Tibial artery (tissue), 4 donors: Measurements from ENCODE around the gene ZSCAN21.

Experiments
- DNase-seq, 2 donors: peaks; one replicate each; pipeline ENCODE4 v3.0.0-alpha.2; 2019
- H3K27ac ChIP-seq, 2 donors: fragments of 200-600 bp; sonication (generic) in 1 of 2; 1 replicate in 1 of 2; 2 replicates in 1 of 2; pipeline ENCODE4 v1.5.1; 2018 to 2019; ENCODE audit warnings: mild to moderate bottlenecking in 1 of 2
- H3K27me3 ChIP-seq, 2 donors: fragments of 200-600 bp; sonication (generic) in 1 of 2; one replicate each; pipeline versions ENCODE4 v1.5.1 to v1.6.0; 2016 to 2019
- H3K36me3 ChIP-seq, 3 donors: fragments of 200-600 bp; sonication (generic) in 2 of 3; one replicate each; pipeline ENCODE4 v1.5.1; 2016 to 2019; ENCODE audit warnings: mild to moderate bottlenecking in 2 of 3
- H3K4me1 ChIP-seq, 4 donors: fragments of 200-600 bp; sonication (generic) in 2 of 4; 1 replicate in 3 of 4; 2 replicates in 1 of 4; pipeline ENCODE4 v1.5.1; 2016 to 2019
- H3K4me3 ChIP-seq, 2 donors: fragments of 200-600 bp; sonication (generic) in 1 of 2; 1 replicate in 1 of 2; 2 replicates in 1 of 2; pipeline ENCODE4 v1.5.1; 2018 to 2019; ENCODE audit warnings: mild to moderate bottlenecking in 2 of 2
- H3K9me3 ChIP-seq, 3 donors: fragments of 200-600 bp; sonication (generic) in 1 of 3; one replicate each; pipeline ENCODE4 v1.5.1; 2016 to 2019
- intact Hi-C: fragments of 100-400 bp; cut with DNase I; formaldehyde crosslinking; loops from one replicate; pipeline ENCODE4 v1.15.0; 2023; ENCODE audit warnings: low total_unique reads
- TF ChIP-seq, protein P1 (sequence below), 2 experiments: fragments of 200-600 bp in 1 of 2; fragments of 450-650 bp in 1 of 2; IDR thresholded peaks; one replicate each; pipeline ENCODE4 v1.5.1; 2017 to 2019; ENCODE audit warnings: antibody characterized with exemption in 2 of 2, mild to moderate bottlenecking in 1 of 2, moderate library complexity in 1 of 2

The ZSCAN21 gene

DNA sequence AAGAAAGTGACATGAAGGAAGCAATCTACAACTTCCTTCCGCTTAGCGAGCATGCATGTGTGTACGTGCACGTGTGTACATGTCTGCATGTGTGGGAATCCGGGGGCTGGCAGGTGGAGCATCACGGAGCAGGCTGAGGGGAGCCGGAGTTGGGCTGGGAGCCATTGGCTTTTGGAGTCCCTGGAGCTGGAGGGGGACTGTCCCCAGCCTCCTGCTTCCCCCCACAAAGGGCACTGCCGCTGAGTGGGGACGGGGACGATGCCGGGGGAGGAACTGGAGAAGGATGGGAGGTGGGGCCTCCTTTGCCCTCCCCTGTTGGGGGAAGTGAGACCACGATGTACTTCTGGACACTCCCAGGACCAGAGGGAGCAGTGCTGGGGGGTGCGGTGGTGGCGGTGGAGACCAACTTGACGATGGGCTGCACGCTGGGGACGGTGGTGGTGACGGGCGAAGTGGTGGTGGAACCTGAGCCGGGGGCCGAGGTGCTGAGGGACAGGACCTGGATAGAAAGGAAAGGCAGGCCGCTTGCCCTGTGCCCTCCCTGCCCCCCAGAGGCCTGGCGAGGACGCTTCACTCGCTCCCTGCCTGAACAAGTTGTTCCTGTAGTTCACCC lies 57.7 kb downstream of the ZSCAN21 start:
- H3K36me3 ChIP-seq, result peaks cover 40 to 96% (median 66%) of the 10 kb centered on the region in 3 donors
- peaks cover 0 to 8% (median 6%) of the 10 kb centered on the region in 4 donors for H3K4me1 ChIP-seq
- no peak overlapping the region for H3K4me3 ChIP-seq
- H3K27me3 ChIP-seq, result no peaks in the 10 kb centered on the region
- intact Hi-C loops, result no loop called here
- TF ChIP-seq, protein P1, sequence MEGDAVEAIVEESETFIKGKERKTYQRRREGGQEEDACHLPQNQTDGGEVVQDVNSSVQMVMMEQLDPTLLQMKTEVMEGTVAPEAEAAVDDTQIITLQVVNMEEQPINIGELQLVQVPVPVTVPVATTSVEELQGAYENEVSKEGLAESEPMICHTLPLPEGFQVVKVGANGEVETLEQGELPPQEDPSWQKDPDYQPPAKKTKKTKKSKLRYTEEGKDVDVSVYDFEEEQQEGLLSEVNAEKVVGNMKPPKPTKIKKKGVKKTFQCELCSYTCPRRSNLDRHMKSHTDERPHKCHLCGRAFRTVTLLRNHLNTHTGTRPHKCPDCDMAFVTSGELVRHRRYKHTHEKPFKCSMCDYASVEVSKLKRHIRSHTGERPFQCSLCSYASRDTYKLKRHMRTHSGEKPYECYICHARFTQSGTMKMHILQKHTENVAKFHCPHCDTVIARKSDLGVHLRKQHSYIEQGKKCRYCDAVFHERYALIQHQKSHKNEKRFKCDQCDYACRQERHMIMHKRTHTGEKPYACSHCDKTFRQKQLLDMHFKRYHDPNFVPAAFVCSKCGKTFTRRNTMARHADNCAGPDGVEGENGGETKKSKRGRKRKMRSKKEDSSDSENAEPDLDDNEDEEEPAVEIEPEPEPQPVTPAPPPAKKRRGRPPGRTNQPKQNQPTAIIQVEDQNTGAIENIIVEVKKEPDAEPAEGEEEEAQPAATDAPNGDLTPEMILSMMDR (IDR thresholded peaks at IDR 0.05), result no peak
- DNase-seq, result no peak
- no peak overlapping the region for H3K27ac ChIP-seq
- no peaks in the 10 kb centered on the region for H3K9me3 ChIP-seq

DNA sequence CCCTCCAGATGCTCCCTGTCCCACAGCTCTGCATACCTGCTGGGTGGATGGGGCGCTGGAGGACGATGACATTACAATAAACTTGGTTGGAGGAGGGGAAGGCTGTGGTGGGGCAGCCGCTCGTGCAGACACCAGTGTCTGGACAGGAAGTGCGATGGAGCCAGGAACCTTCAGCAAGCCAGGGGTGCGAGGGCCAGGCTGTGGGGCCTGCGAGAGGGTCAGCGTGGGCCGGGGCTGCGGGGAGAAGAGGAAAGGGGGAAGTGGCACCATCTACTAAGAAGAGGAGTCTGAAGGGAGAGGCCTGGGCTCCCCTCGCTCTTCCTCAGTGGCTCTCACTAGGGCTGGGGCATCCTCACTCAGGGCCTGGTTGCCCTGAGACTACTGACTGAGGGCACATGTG lies 58.3 kb downstream of the ZSCAN21 start:
- Histone ChIP-seq H3K4me3 (no peak overlapping the region), H3K36me3 (peaks cover 43 to 99% (median 73%) of the 10 kb centered on the region in 3 donors), H3K9me3 (no peaks in the 10 kb centered on the region), H3K27me3 (no peaks in the 10 kb centered on the region), H3K4me1 (peaks cover 0 to 1% (median under 1%) of the 10 kb centered on the region in 4 donors), H3K27ac (no peak overlapping the region)
- TF ChIP-seq, protein P1 (IDR thresholded peaks at IDR 0.05), result no peak
- intact Hi-C loops, result no loop called here
- DNase-seq, result no peak

DNA sequence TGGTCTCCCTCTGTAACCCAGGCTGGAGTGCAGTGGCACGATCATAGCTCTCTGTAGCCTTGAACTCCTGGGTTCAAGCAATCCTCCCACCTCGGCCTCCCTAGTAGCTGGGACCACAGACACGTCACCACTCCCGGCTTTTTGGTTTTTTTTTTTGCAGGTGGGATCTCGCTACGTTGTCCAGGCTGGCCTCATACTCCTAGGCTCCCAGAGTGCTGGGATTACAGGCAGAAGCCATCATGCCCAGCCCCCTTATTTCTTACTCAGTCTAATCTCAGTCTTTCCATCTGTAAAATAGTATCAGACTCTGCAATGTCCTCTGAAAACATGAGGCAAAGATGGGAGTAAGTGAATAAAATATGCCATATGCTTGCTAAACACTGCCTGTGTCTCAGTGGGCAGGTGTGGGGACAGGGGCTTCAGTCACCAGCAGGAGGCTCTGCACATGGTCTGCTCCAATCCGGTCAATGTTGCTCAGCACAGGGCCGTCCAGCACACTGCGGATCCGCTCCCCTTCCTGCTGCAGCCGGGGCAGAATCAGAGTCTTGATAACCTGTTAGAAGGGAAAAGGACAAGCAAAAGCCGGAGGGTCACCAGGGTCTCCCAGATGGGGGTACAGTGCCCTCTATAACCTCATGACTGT lies 60.1 kb downstream of the ZSCAN21 start:
- Histone ChIP-seq H3K4me1 (no peaks in the 10 kb centered on the region), H3K27me3 (no peaks in the 10 kb centered on the region), H3K4me3 (no peak overlapping the region), H3K27ac (no peak overlapping the region), H3K9me3 (no peaks in the 10 kb centered on the region), H3K36me3 (peaks cover 42 to 98% (median 79%) of the 10 kb centered on the region in 3 donors)
- TF ChIP-seq, protein P1 (IDR thresholded peaks at IDR 0.05), result no peak
- no peak for DNase-seq
- intact Hi-C loops, result no loop called here

DNA sequence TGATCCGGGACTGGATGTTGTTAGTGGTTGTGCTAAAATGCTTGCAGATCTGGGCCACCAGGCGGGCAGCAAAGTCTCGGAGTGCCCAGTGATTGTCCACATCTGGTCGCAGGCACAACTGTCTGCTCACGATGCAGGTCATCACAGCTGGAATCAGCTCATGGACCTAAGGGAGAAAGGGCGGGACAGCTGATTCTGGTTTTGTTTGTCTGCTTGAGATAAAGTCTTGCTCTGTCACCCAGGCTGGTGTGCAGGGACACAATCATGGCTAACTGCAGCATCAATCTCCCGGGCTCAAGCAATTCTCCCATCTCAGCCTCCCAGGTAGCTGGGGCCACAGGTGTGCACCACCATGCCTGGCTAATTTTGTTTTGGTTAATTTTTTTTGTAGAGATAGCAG lies 61.6 kb downstream of the ZSCAN21 start:
- no peak overlapping the region for H3K4me3 ChIP-seq
- no peak overlapping the region for H3K27ac ChIP-seq
- peaks cover 33 to 89% (median 64%) of the 10 kb centered on the region in 3 donors for H3K36me3 ChIP-seq
- DNase-seq, result no peak
- TF ChIP-seq, protein P1 (IDR thresholded peaks at IDR 0.05), result no peak
- no peaks in the 10 kb centered on the region for H3K4me1 ChIP-seq
- no peaks in the 10 kb centered on the region for H3K27me3 ChIP-seq
- H3K9me3 ChIP-seq, result no peaks in the 10 kb centered on the region
- intact Hi-C loops, result no loop called here

DNA sequence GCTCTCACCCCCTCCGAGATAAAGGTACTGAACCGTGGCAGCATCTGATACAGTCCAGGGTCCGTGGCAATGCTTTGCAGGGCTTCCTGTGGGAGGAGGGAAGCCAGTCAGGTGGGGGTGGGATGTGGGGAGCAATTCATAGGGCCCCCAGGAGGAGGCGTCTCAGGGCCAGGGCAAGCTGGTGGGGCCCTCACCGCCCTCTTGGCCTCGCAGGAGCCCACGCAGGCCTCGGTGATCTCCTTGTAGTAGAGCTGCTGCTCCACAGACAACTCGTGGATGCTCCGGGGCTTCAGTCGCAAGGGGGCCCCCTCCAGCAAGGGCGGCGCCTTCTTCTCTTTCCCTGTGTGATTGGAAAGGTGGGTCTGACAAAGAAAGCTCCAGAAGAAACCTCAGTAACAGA lies 62.3 kb downstream of the ZSCAN21 start:
- Histone ChIP-seq H3K4me1 (no peaks in the 10 kb centered on the region), H3K4me3 (no peak overlapping the region), H3K9me3 (no peaks in the 10 kb centered on the region), H3K27ac (no peak overlapping the region), H3K36me3 (peaks cover 27 to 81% (median 58%) of the 10 kb centered on the region in 3 donors), H3K27me3 (no peaks in the 10 kb centered on the region)
- DNase-seq, result no peak
- intact Hi-C loops, result no loop called here
- TF ChIP-seq, protein P1 (IDR thresholded peaks at IDR 0.05), result no peak
